UCSD-AML1 (cell line): ENCODE data around the gene DIP2C.

Experiments
- DNase-seq: peaks from one replicate; lab custom pipeline; 2025; ENCODE audit not compliant: unreplicated experiment; lab: John Stamatoyannopoulos, UW

The DIP2C gene

GRCh38 chr10:396535-397220 is 292.8 kb downstream of the DIP2C start:
- no peak for DNase-seq

- no peak for DNase-seq
Measured at GRCh38 chr10:396107-396506, 293.4 kb downstream of the DIP2C start.

- no peak for DNase-seq
Measured at GRCh38 chr10:395665-396064, 293.8 kb downstream of the DIP2C start.

- DNase-seq, result peak; percentile 75
Measured at GRCh38 chr10:394439-395101, 294.9 kb downstream of the DIP2C start.

GRCh38 chr10:393787-394438 is 295.6 kb downstream of the DIP2C start:
- no peak for DNase-seq

- DNase-seq, result no peak
Measured at GRCh38 chr10:393106-393745, 296.2 kb downstream of the DIP2C start.

GRCh38 chr10:392705-393037 is 296.8 kb downstream of the DIP2C start:
- DNase-seq, result no peak

GRCh38 chr10:391847-392704 is 297.4 kb downstream of the DIP2C start:
- DNase-seq, result no peak

- no peak for DNase-seq
Measured at GRCh38 chr10:391305-391704, 298.2 kb downstream of the DIP2C start.

GRCh38 chr10:390449-391100 is 298.9 kb downstream of the DIP2C start:
- DNase-seq, result no peak

GRCh38 chr10:389836-390448 is 299.5 kb downstream of the DIP2C start:
- DNase-seq, result no peak

GRCh38 chr10:389261-389790 is 300.1 kb downstream of the DIP2C start:
- DNase-seq, result no peak

- DNase-seq, result no peak
Measured at GRCh38 chr10:388661-389045, 300.8 kb downstream of the DIP2C start.

GRCh38 chr10:387909-388660 is 301.4 kb downstream of the DIP2C start:
- DNase-seq, result peak; percentile 26

- DNase-seq, result no peak
Measured at GRCh38 chr10:387593-387891, 301.9 kb downstream of the DIP2C start.

GRCh38 chr10:386771-387592 is 302.5 kb downstream of the DIP2C start:
- DNase-seq, result no peak

- DNase-seq, result no peak
Measured at GRCh38 chr10:385571-386300, 303.7 kb downstream of the DIP2C start.
